H1 (cell line): ENCODE measurements around the gene GATD1. TPM values are rescaled to one million over a fixed set of nuclear protein-coding genes. Genes with fewer than 3 reads are reported as not detected.

ENCODE experiments used
- ASH2L ChIP-seq: fragments of 200-600, 300-600 bp; sonication (generic); IDR thresholded peaks from one replicate; pipeline ENCODE4 v1.7.1; 2017; ENCODE audit warnings: low read length
- CBX8 ChIP-seq: fragments of 300-800, 300-1000 bp; sonication (generic); IDR thresholded peaks from 2 replicates; pipeline ENCODE4 v1.7.1; 2016; ENCODE audit warnings: low read depth, low read length, borderline replicate concordance
- CHD1 ChIP-seq: IDR thresholded peaks from 2 replicates; pipeline ENCODE4 v1.6.1; 2012; ENCODE audit warnings: low read depth, low read length, improper control_type of control experiment
- CHD7 ChIP-seq: fragments of 300-600 bp; sonication (generic); IDR thresholded peaks from 2 replicates; pipeline ENCODE4 v1.7.1; 2012; ENCODE audit warnings: low read length, moderate library complexity, mild to moderate bottlenecking, inconsistent platforms; ENCODE audit not compliant: insufficient replicate concordance
- JUND ChIP-seq: IDR thresholded peaks from 2 replicates; pipeline ENCODE4 v1.6.1; 2011; ENCODE audit warnings: mild to moderate bottlenecking, improper control_type of control experiment, low read length
- NANOG ChIP-seq: IDR thresholded peaks from 2 replicates; pipeline ENCODE4 v1.6.1; 2011; ENCODE audit warnings: low read length, low read depth, mild to moderate bottlenecking, inconsistent platforms; ENCODE audit not compliant: insufficient read depth, poor library complexity, severe bottlenecking
- SIRT6 ChIP-seq: IDR thresholded peaks from one replicate; pipeline ENCODE4 v1.7.1; 2012; ENCODE audit warnings: low read length, inconsistent platforms
- SP4 ChIP-seq: IDR thresholded peaks from 2 replicates; pipeline ENCODE4 v1.6.1; 2012; ENCODE audit warnings: low read length, inconsistent platforms
- polyA plus RNA-seq, 7 experiments: library from polyadenylated mRNA; depleted of rRNA in 3 of 7; stranded (reverse) in 5 of 7; unstranded in 2 of 7; fragments of >200 nt in 5 of 7; fragments of 200-250 nt in 2 of 7; gene quantifications; 1 replicate in 5 of 7; 2 replicates in 1 of 7; 4 replicates in 1 of 7; pipeline versions ENCODE4 v1.2.1 to v1.2.3, GENCODE V29; 2011 to 2013; ENCODE audit warnings: missing spikeins in 2 of 7, mixed read lengths in 2 of 7
- total RNA-seq: library from RNA; stranded (reverse); fragmentation: NEBNext Ultra II Directional; extraction: Animal tissue kit (Norgen Biotek cat#: 25700); gene quantifications from 2 replicates; pipeline ENCODE4 v1.2.1, GENCODE V29; 2021
- TF ChIP-seq, protein P1 (sequence below): IDR thresholded peaks from 2 replicates; pipeline ENCODE4 v1.6.1; 2011; ENCODE audit warnings: low read length, improper control_type of control experiment

GATD1 gene
- total and polyA plus RNA-seq, 2 of the 8 experiments (the other 6 are each of a cell fraction or from before 2014, with no cell fraction given) = 47.5 to 54.8 TPM

DNA sequence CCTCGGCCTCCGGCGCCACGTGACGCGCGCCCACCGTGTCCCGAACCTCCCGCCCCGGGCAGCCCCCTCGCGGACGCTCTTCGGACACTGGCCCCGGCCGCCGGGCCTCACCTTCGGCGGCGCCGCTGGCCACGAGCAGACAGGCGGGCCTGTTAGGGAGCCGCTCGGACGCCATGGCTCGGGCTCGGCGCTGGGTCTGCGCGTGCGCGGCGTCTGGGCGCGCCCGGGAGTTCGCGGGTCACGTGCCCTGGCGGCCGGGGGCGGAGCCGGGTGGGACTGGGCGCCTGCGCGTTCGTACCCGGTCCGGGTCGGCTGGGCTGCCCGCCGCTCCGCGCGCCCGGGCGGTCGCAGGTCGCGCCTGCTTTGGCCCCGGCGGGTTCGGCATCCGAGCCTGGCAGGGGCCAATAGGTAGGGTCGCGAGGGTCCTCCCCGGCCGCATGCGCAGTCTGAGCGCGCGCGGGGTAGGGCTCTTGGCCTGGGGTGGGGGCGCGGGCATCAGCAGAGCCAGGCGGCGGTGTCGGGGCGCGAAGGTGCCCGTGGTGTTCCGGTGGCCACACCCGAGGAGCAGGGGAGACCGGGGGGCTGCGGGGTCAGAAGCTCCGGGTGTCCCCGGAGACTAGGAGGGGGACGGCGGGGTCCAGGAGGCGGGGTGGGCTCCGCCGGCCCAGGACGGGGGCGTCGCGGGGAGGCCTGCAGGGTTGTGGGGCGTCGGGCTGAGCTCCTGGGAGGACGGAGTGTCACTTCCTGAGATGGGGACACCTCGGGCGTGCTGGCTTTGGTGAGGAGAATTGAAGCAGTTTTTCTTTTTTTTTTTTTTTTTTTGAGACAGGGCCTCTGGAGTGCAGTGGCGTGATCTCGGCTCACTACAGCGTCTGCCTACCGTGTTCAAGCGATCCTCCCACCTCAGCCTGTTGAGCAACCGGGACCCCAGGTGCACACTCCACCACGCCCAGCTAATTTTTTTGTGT lies at the start of gene GATD1 (continued):
- no peak for TF ChIP-seq CHD7
- no peak for TF ChIP-seq JUND
- no peak for TF ChIP-seq SIRT6
- no peak for TF ChIP-seq NANOG
- TF ChIP-seq ASH2L = peak; percentile 28
- no peak for TF ChIP-seq CBX8
- TF ChIP-seq, protein P1, sequence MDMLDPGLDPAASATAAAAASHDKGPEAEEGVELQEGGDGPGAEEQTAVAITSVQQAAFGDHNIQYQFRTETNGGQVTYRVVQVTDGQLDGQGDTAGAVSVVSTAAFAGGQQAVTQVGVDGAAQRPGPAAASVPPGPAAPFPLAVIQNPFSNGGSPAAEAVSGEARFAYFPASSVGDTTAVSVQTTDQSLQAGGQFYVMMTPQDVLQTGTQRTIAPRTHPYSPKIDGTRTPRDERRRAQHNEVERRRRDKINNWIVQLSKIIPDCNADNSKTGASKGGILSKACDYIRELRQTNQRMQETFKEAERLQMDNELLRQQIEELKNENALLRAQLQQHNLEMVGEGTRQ = peak; percentile 92
- no peak for TF ChIP-seq SP4
- TF ChIP-seq CHD1 = no peak
